Small intestine (tissue), 16 donors: ENCODE results near the gene STAT3. TPM values are rescaled to one million over a fixed set of nuclear protein-coding genes. Genes with fewer than 3 reads are reported as not detected.

ENCODE experiments used
- DNase-seq, 2 donors: peaks; one replicate each; pipeline versions ENCODE4 v3.0.0 to v3.0.0-alpha.2; 2013
- FAIRE-seq: peaks from 2 replicates; lab custom pipeline; 2012; peaks lifted over from hg19 to GRCh38; lab: Jason Lieb, UNC
- H3K27ac ChIP-seq, 3 donors: one replicate each; pipeline ENCODE4 v1.5.1; 2013; ENCODE audit warnings: low read length in 2 of 3, mild to moderate bottlenecking in 2 of 3, control low read depth in 1 of 3, inconsistent platforms in 1 of 3, low read depth in 1 of 3, moderate library complexity in 1 of 3
- H3K27me3 ChIP-seq, 3 donors: one replicate each; pipeline ENCODE4 v1.6.1; 2013; ENCODE audit warnings: low read length in 3 of 3, inconsistent platforms in 1 of 3; ENCODE audit not compliant: control insufficient read depth in 3 of 3, insufficient read depth in 3 of 3
- H3K36me3 ChIP-seq, 3 donors: one replicate each; pipeline ENCODE4 v1.6.1; 2013; ENCODE audit warnings: low read length in 3 of 3, inconsistent platforms in 1 of 3, low read depth in 1 of 3, mild to moderate bottlenecking in 1 of 3, moderate library complexity in 1 of 3; ENCODE audit not compliant: control insufficient read depth in 3 of 3, insufficient read depth in 2 of 3
- H3K4me1 ChIP-seq, 3 donors: one replicate each; pipeline ENCODE4 v1.6.1; 2013; ENCODE audit warnings: low read length in 2 of 3, inconsistent platforms in 1 of 3, low read depth in 1 of 3, mild to moderate bottlenecking in 1 of 3, moderate library complexity in 1 of 3; ENCODE audit not compliant: control insufficient read depth in 3 of 3, insufficient read depth in 2 of 3
- H3K4me3 ChIP-seq, 3 donors: one replicate each; pipeline ENCODE4 v1.5.1; 2013; ENCODE audit warnings: low read length in 3 of 3, control low read depth in 1 of 3, inconsistent platforms in 1 of 3, low read depth in 1 of 3, mild to moderate bottlenecking in 1 of 3, moderate library complexity in 1 of 3
- H3K9me3 ChIP-seq, 2 donors: one replicate each; pipeline ENCODE4 v1.6.1; 2013; ENCODE audit warnings: low read depth in 1 of 2, low read length in 1 of 2; ENCODE audit not compliant: control insufficient read depth in 2 of 2, insufficient read depth in 1 of 2
- WGBS, 3 donors: extraction: QIAGEN DNeasy Blood & Tissue Kit; methylation state at CpG; one replicate each; pipeline ENCODE4 v1.1.7; 2013; 5-methylcytosine and 5-hydroxymethylcytosine counted together
- long read RNA-seq, 10 donors: transcript quantifications; one replicate each; lab custom pipeline, GENCODE V29; 2026
- polyA plus RNA-seq, 4 donors: library from polyadenylated mRNA; stranded (reverse) in 3 of 4; unstranded in 1 of 4; fragments of 200-250 nt in 3 of 4; fragments of 120-200 nt in 1 of 4; gene quantifications; one replicate each; pipeline versions ENCODE4 v1.2.1 to v1.2.3, GENCODE V29; 2013
- donor health status: healthy with polysubstance abuse.
- donor health status: control.
- donor health status: control.
- donor health status: Bipolar disorder and iron deficiency.
- donor health status: healthy.

STAT3 gene
- polyA plus RNA-seq: 100 to 1,000 TPM in 1 of 4 donors, 10 to 100 TPM in 3; 49.0 to 132 (median 66.1) TPM
- long read RNA-seq, donor 1: 0 reads
- long read RNA-seq, donor 2, full-length matches to known transcripts: 41 of 41 reads
- long read RNA-seq, donor 2, partial matches to known transcripts: 0 of 41 reads
- long read RNA-seq, donor 2, other reads (novel, unspliced or antisense): 0 of 41 reads
- long read RNA-seq, donor 3, transcript STAT3-204 (3 exons, 698 nt): minor isoform, 11 of 66 reads
- long read RNA-seq, donor 3, transcript STAT3-205 (1 exons, 1,982 nt): major isoform, 35 of 66 reads
- long read RNA-seq, donor 3, partial matches to known transcripts: 16 of 66 reads
- long read RNA-seq, donor 3, other reads (novel, unspliced or antisense): 0 of 66 reads
- long read RNA-seq, donor 4, partial matches to known transcripts: 0 of 1 reads
- long read RNA-seq, donor 4, other reads (novel, unspliced or antisense): 0 of 1 reads
- long read RNA-seq, donor 5, transcript STAT3-205 (1 exons, 1,982 nt): major isoform, 10 of 13 reads
- long read RNA-seq, donor 5, partial matches to known transcripts: 0 of 13 reads
- long read RNA-seq, donor 5, other reads (novel, unspliced or antisense): 0 of 13 reads
- long read RNA-seq, donor 6, full-length matches to known transcripts: 49 of 49 reads
- long read RNA-seq, donor 6, partial matches to known transcripts: 0 of 49 reads
- long read RNA-seq, donor 6, other reads (novel, unspliced or antisense): 0 of 49 reads
- long read RNA-seq, donor 7, full-length matches to known transcripts: 14 of 14 reads
- long read RNA-seq, donor 7, partial matches to known transcripts: 0 of 14 reads
- long read RNA-seq, donor 7, other reads (novel, unspliced or antisense): 0 of 14 reads
- long read RNA-seq, donor 8, partial matches to known transcripts: 0 of 5 reads
- long read RNA-seq, donor 8, other reads (novel, unspliced or antisense): 0 of 5 reads
- long read RNA-seq, donor 9, transcript STAT3-205 (1 exons, 1,982 nt): major isoform, 8 of 18 reads
- long read RNA-seq, donor 9, transcript STAT3-204 (3 exons, 698 nt): minor isoform, 6 of 18 reads
- long read RNA-seq, donor 9, partial matches to known transcripts: 0 of 18 reads
- long read RNA-seq, donor 9, other reads (novel, unspliced or antisense): 0 of 18 reads
- long read RNA-seq, donor 10, full-length matches to known transcripts: 24 of 24 reads
- long read RNA-seq, donor 10, partial matches to known transcripts: 0 of 24 reads
- long read RNA-seq, donor 10, other reads (novel, unspliced or antisense): 0 of 24 reads

DNA sequence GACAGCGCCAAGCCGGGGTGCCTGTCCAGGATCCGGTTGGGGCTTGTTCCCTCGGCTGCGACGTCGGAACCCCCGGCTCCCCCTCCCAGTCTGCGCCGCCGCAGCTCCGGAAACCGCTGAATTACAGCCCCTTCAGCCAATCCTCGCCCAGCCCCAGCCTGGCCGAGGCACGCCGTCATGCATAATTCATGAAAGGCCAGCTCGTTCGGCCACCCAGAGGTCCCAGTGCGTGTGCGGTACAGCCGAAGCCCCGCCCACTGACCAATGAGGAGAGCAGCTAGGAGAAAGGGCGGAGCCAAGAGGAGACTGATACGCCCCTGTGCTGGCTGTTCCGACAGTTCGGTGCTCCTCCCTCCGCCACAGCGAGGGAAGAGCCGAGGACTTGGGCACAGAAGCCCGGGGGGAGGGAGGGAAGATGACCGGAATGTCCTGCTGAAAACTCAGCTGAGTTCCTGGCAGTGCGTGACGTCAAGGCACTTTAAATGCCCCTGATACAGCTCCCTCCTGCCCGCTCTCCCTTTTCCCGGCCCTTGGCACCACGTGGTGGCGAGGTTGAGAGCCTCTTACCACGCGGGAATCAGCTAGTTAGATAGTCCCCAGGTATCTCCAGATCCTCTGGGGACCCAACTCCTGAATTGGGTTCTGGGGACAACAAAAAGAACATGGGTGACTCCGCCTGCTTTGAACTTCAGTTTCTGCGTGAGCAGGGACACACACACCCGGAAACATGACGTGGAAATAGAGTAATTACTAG, at the start of gene STAT3:
Gene STAT3, minus strand, starts transcription at position 62 of the 754 bp plus-strand sequence. CDS start 39,926 bp downstream, outside the sequence.
- FAIRE-seq (no peak), DNase-seq (peak; percentile 100)
- Histone ChIP-seq H3K4me1 (peaks cover 0 to 28% (median 17%) of the 10 kb centered on the region in 3 donors), H3K36me3 (peaks cover 0 to 6% (median 0%) of the 10 kb centered on the region in 3 donors), H3K4me3 (peak within 1 kb of the TSS; percentile 82 to 100 (median 84)), H3K27ac (peak within 1 kb of the TSS; percentile 94 to 97 (median 96)), H3K9me3 (no peaks in the 10 kb centered on the region), H3K27me3 (no peaks in the 10 kb centered on the region)
- WGBS, 3 donors: 0% methylated on average over 37 to 44 of the region's 44 CpGs

DNA sequence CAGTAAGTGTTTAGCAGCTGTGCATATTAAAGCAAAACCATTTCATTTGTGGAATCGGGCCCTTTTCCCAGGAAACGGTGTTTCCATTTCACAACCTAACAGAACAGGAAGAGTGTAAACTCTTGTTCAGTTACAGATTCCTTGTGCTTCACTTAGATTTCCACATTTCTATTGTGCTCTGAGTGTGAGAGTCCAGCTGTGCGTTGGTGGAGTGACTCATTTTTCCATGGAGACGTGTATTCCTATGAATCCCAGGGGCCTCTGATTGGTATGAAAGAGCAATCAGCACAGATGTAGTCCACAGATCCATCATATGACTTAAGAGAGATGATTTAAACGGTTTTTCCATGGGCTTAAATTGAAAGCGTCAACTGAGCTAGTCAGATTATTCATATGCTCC, 48.1 kb upstream of the STAT3 start:
- 47 to 74% (median 71%) methylated on average over 6 of the region's 6 CpGs for WGBS, 3 donors
- FAIRE-seq (no peak), DNase-seq (peak in 1 of 2 donors; percentile 35)
- H3K4me3 ChIP-seq: no peak overlapping the region
- H3K27me3 ChIP-seq: no peaks in the 10 kb centered on the region
- peaks cover 0 to 9% (median 0%) of the 10 kb centered on the region in 3 donors for H3K4me1 ChIP-seq
- peak overlapping the region; percentile 8 to 32 (median 11) for H3K27ac ChIP-seq
- no peaks in the 10 kb centered on the region for H3K36me3 ChIP-seq
- no peaks in the 10 kb centered on the region for H3K9me3 ChIP-seq

DNA sequence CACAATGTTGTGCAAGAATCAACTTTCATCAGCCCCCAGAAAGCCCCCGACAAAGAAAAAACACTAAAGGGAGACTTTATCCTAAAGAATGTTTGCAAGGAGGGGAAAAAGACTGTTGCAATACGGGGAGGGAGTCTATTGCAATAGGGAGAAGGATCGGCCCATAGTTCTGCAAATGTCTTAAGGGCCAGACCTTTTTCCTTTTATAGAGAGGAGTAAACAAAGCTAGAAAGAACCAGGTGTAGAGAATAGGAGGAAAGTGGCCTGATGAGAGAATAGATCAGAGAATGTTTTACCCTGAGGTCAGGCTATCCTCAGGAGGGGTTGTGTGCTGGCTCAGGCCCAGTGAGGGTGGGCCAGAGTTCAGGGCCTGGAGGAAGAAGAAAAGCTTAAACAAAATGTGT, 43.5 kb upstream of the STAT3 start:
- FAIRE-seq: no peak
- Histone ChIP-seq H3K9me3 (no peaks in the 10 kb centered on the region), H3K4me1 (peaks cover 0 to 16% (median 0%) of the 10 kb centered on the region in 3 donors), H3K4me3 (no peak overlapping the region), H3K27ac (no peak overlapping the region), H3K27me3 (no peaks in the 10 kb centered on the region), H3K36me3 (no peaks in the 10 kb centered on the region)
- WGBS, 3 donors: 61 to 69% (median 62%) methylated on average over 3 of the region's 3 CpGs
- no peak for DNase-seq

DNA sequence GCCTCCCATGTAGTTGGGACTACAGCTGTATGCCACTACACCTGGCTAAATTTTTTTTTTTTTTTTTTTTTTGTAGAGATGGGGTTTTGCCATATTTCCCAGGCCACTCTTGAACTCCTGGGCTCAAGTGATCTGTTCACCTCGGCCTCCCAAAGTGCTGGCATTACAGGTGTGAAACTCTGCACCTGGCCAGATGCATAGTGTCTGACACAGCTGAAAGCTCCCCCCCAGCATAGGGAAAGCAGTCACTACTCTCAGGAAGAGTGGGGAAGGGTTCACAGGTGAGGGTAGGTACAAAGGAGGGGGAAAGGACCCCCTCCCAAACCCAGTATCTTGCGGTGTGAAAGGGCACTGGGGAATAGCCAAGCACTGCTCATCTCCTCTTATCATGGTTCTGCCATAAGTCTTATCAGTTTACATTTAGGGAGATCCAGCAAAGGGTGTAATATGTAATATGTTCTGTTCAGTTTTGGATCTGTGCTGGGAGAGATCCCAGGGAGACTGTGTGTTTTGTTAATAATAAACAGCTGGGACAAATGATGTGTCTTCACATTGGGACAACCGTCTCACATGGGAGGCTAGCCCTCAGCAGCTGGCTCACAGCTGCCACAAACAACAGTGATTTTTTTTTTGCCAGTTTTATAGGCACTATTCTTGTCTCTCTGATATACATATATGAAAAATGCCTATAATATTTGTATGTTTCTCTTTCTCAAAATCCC, 41.6 kb upstream of the STAT3 start:
- Histone ChIP-seq H3K4me1 (peaks cover 0 to 16% (median 0%) of the 10 kb centered on the region in 3 donors), H3K27ac (no peak overlapping the region), H3K4me3 (no peak overlapping the region), H3K27me3 (peaks cover 0 to 5% (median 0%) of the 10 kb centered on the region in 3 donors), H3K36me3 (no peaks in the 10 kb centered on the region), H3K9me3 (no peaks in the 10 kb centered on the region)
- whole genome bisulfite sequencing, 3 donors: 43 to 61% (median 52%) methylated on average over 3 of the region's 3 CpGs
- DNase-seq: no peak
- FAIRE-seq: no peak

DNA sequence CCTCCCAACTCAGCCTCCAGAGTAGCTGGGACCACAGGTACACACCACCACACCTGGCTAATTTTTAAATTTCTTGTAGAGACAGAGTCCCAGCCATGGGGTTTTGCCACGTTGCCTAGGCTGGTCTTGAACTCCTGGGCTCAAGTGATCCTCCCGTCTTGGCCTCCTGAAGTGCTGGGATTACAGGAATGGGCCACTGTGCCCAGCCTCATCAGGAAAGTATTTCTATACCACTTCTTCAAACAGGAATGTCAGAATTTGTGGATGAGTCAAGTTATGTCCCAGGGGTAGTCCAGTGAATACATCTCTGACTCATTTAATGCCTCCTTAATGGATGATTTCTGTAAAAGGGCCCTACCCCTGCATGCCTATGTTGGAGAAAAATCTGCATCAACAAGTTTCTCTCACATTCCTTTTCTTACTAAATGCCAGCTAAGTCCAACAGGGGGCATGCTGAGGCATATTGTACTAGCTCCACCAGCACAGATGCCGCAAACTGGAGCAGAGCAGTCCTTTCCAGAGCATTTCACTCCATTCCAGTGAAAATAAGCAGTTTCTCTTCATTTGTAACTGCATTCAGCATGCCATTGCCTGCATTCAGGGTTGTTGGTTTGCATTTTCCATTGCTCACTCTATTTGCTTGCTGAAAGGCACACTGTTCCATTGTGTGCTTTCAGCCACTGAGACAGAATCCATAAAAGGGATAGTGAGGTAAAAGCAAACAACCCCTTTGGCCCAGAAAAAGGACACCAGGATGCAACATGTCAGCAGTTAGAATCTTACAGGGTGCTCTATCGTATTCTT, 40.1 kb upstream of the STAT3 start:
- no peak overlapping the region for H3K27ac ChIP-seq
- H3K4me3 ChIP-seq: no peak overlapping the region
- FAIRE-seq: no peak

DNA sequence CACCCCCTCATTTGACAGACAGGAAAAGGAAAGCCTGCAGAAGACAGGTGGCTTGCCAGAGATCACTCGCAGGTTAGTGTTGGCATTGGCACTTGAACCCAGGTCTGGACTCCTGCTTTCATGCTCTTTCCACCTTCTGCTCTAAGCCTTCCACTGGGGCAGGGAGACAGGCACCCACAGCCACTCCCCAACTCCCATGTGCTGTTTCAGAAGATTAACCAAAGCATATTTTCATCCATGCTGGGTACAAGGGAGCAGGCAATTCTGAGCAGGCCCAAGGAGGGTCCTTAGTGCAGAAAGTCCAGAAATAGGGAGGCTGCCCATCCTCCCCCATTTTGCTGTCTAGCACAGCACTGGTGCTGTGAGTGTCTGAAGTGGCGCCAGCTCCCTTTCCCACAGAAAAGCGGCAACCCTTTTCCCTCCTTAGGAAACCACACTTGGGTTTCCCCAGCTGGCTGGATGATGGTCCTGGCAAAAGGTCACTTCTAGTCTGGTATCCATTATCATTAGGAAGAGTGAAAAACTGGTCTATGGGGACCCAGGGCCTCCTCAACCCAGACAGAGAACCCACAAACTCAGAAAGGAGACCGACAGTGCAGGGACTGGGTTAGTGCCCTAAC, 36.9 kb upstream of the STAT3 start:
- no peak for FAIRE-seq
- H3K27ac ChIP-seq: no peak overlapping the region

More for the DNA sequence above, 40.1 kb upstream of the STAT3 start:
- WGBS, 3 donors: 28 to 55% (median 45%) methylated on average over 4 of the region's 4 CpGs
- peak; percentile 70 to 75 for DNase-seq
- H3K27me3 ChIP-seq: peaks cover 0 to 11% (median 0%) of the 10 kb centered on the region in 3 donors
- H3K4me1 ChIP-seq: peaks cover 0 to 23% (median 0%) of the 10 kb centered on the region in 3 donors
- no peaks in the 10 kb centered on the region for H3K36me3 ChIP-seq
- H3K9me3 ChIP-seq: no peaks in the 10 kb centered on the region

More for the DNA sequence above, 36.9 kb upstream of the STAT3 start:
- no peak overlapping the region for H3K4me3 ChIP-seq
- peaks cover 0 to 44% (median 4%) of the 10 kb centered on the region in 3 donors for H3K27me3 ChIP-seq
- no peak for DNase-seq
- peaks cover 0 to 22% (median 2%) of the 10 kb centered on the region in 3 donors for H3K4me1 ChIP-seq
- H3K36me3 ChIP-seq: peaks cover 0 to under 1% (median 0%) of the 10 kb centered on the region in 3 donors
- WGBS, 3 donors: 82 to 88% (median 83%) methylated on average over 4 of the region's 4 CpGs
- H3K9me3 ChIP-seq: no peaks in the 10 kb centered on the region
